Activated T-cell treated with anti-CD3 and anti-CD28 coated beads, Interleukin-2, amount 50 U/mL, for 48 hours (primary cell): ENCODE measurements around the gene NHERF1.

Experiments used
- DNase-seq, 2 experiments: peaks; one replicate each; pipeline ENCODE4 v3.0.0-alpha.2; 2020

Gene NHERF1

DNA sequence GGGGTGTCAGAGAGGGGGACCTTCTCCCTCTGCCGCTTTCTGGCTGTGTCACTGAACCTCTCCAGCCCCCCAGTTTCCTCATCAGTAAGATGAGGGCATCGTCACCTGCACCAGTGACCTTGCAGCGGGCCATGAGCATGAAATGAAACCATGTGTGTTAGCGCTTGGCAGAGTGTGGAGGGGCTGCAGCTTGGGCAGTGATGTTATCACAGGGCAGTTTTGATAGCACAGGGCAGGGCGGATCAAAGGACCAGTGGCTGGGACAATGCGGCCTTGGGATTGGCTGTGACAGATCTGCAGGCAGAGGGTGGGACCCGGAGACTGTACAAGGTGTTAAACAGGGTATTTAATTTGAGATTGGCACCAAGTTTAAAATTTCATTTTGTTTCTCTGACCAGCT, 66.6 kb downstream of the NHERF1 start:
- no peak for DNase-seq

GRCh38 chr17:74815550-74816370, 67.3 kb downstream of the NHERF1 start:
- DNase-seq, result peak; percentile 24

- DNase-seq, result no peak
These were observed 68.6 kb downstream of the NHERF1 start for GRCh38 chr17:74816905-74817620.

GRCh38 chr17:74818291-74818938, 70.0 kb downstream of the NHERF1 start:
- no peak for DNase-seq
